ENCODE data around the gene SEC24B.

Gene SEC24B

GRCh38 chr4:109433205-109434006 is at the start of gene SEC24B:
Gene SEC24B (plus strand): TSS chr4:109433815. CDS start chr4:109433870, 55 bp downstream.
- no peak for DNase-seq (ENCODE audit: low read depth, low spot score)

DNA sequence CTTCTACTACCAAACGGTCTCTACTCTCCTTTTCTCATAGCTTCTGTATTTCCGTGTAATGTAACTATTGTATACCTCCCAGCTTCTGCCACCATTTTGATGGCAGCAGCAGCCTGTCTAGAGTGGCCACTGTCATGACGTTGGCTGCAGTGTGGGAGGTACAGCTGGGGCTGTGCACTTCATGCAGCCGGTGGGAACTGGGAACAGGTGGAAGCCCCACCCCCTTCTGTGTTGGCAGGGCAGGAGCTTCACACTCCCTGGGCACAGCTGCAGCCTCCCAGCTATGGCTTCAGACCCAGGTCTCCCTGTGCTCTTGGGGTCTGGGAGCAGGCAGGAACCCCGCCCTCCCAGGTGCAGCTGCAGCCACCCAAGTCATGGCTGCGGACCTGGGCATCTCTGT is 49.8 kb upstream of the SEC24B start:
- DNase-seq (ENCODE audit: low read depth, low spot score): no peak

- no peak for DNase-seq (ENCODE audit: low read depth, low spot score)
Measured at GRCh38 chr4:109385260-109385659, 48.4 kb upstream of the SEC24B start.

DNA sequence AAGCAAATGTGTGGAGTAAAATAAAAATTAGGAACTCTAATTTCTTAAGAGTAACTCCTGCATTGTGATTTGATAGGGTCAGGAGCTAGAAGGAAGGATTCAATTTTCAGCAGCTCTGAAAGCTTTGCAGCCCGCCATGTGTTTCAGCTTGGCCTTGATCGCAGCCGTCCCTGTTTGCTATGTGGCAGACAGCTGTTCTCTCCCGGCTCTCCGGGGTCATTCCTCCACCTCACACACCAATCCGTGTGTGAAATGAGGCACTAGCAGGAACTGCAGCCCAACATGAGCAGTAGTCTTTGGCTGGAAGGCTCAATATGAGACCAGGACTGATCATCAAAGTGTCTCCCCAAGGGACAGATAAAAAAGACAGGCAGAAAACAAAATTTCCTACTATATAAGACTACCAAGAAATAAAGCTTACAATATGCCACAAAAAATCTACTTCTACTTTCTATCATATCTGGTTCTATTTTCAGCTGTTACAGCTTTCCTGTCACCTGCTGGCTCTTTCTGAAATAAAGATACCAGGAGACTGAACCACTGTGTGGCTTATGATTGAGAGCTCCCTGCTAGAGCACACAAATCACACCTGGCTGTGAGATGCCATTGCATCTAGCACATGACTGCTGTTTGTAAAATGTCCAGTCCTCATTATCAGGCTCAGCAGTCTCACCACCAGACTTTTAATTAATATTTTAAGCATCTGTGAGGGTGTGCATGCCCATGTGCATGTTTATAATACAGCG is 44.1 kb upstream of the SEC24B start:
- DNase-seq (ENCODE audit: low read depth, low spot score): no peak

GRCh38 chr4:109390115-109390768 is 43.4 kb upstream of the SEC24B start:
- DNase-seq (ENCODE audit: low read depth, low spot score): no peak

- no peak for DNase-seq (ENCODE audit: low read depth, low spot score)
Measured at GRCh38 chr4:109395694-109396093, 37.9 kb upstream of the SEC24B start.

DNA sequence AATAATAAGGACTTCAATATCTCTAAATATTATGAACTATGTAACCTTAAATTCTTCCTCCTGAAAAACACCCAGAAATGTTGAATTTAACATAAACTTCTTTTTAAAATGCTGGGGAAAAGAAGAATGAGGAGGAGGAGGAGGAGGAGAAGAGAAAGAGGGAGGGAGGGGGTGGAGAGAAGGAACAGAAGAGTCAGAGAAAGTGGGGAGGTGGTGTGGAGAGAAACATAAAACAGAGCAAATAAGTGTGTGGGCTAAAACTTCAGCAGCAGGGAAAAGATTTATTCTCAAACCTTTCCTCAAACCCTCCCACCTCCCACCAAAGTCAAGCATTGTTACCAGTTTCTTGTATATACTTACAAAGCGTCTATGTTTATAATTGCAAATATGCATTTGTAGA is 34.7 kb upstream of the SEC24B start:
- no peak for DNase-seq (ENCODE audit: low read depth, low spot score)

DNA sequence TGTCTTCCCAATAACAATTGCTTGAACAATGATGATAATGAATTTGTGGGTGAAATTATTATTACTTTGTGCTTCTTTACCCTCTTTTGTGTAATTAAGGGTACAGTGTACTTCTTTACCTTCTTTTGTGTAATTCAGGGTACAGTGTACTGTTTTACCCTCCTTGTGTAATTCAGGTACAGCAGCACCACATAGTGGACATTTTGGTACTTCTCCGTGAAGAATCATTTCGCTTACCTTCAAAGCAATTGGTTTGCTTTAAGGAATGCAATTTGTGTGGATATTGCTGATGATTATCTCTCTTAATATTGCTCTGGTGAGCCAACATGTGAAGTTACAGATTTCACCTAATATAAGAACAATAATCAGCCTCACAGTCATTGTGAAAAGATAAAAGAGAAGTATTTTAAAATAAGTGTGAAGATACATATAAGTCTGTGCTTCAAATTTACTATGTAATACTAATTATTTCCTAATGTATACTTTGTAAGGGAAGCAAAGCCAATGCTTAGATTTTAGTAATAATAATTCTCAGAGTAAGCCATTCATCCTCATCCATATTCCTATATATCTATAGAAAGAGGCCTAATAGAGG is 27.2 kb upstream of the SEC24B start:
- DNase-seq (ENCODE audit: low read depth, low spot score): no peak

DNA sequence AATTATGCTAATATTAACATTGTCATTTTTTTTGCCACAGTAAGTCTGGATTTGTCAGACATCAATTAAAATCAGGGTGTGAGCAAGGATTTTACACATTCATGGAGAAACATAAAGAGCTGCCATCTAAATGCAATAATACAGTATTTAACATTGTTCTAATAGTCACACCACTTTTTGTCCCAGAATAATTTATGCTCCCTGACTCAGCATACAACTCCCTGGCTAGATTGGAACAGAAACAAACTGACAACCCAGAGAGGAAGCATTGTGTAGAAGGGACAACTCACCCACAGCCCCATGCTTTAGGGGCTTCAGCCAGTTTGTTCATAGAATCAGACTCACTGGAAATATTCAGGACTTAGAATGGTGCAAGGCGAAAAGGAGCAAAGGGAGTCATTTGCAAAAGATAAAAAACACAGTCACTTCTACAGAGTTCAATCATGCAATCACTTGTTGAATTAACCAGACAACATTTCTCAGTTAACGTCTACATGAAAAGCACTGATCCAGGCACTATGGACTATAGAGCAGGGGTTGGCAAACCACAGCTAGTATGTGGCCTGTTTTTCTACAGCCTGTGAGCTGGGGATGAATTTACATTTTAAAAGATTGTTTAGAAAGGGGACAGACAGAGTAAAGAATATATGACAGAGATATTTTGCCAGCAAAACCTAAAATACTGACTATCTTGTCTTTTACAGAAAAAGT is 26.4 kb upstream of the SEC24B start:
- no peak for DNase-seq (ENCODE audit: low read depth, low spot score)

DNA sequence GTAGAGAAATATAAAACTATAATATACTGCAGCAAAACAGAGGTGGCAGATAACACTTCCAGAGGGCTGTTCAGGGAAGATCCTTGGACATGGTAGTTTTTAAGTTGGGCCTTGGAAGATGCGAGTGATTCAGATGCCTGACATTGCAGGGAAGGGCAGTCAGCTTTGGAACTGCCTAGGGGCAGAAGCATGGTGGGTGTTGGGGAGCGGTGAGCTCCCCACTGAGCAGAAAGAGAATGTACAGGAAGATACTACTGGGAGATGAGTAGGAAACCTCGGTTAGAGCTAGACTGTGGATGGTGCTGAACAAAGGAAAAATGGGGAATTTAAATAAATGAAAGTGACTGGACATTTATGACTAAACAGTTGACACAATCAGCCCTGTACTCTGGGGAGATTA is 24.9 kb upstream of the SEC24B start:
- DNase-seq (ENCODE audit: low read depth, low spot score): no peak

DNA sequence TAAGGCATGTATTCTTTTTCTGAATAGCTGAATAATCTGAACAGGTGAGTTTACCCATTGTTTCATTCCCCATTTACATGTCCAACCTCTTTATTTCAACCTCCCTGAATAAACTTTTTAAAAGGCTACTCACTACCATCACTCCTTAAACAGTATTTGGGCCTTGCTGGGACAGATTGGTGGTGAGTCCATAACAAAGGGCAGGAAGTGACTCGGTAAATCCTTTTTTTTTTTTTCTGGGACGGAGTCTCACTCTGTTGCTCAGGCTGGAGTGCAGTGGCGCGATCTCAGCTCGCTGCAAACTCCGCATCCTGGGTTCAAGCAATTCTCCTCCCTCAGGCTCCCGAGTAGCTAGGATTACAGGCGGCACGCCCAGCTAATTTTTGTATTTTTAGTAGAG is 23.4 kb upstream of the SEC24B start:
- DNase-seq (ENCODE audit: low read depth, low spot score): no peak

GRCh38 chr4:109410776-109411175 is 22.8 kb upstream of the SEC24B start:
- no peak for DNase-seq (ENCODE audit: low read depth, low spot score)

- DNase-seq (ENCODE audit: low read depth, low spot score): no peak
Measured at GRCh38 chr4:109411964-109412363, 21.7 kb upstream of the SEC24B start.

GRCh38 chr4:109412776-109413175 is 20.8 kb upstream of the SEC24B start:
- DNase-seq (ENCODE audit: low read depth, low spot score): no peak

DNA sequence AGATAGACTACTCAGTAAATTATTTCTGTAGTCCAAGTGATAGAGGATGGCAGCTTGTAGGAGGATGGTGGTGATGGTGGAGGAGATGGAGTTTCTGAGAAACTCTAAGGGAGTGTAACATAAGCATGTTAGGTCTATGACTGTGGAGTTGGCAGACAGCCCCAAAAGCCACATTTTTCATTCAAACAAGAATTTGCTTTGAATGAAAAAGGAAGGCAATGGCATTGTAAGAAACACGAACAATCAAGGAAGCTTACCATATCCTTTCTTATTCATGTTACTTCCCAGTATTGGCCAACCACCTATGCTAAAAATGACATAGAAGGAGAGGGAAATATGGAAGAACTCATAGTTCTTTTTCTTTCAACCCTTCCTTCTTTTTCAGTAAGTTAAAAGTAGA is 18.7 kb upstream of the SEC24B start:
- no peak for DNase-seq (ENCODE audit: low read depth, low spot score)

GRCh38 chr4:109418588-109418987 is 15.0 kb upstream of the SEC24B start:
- no peak for DNase-seq (ENCODE audit: low read depth, low spot score)

GRCh38 chr4:109419679-109420078 is 13.9 kb upstream of the SEC24B start:
- no peak for DNase-seq (ENCODE audit: low read depth, low spot score)

DNA sequence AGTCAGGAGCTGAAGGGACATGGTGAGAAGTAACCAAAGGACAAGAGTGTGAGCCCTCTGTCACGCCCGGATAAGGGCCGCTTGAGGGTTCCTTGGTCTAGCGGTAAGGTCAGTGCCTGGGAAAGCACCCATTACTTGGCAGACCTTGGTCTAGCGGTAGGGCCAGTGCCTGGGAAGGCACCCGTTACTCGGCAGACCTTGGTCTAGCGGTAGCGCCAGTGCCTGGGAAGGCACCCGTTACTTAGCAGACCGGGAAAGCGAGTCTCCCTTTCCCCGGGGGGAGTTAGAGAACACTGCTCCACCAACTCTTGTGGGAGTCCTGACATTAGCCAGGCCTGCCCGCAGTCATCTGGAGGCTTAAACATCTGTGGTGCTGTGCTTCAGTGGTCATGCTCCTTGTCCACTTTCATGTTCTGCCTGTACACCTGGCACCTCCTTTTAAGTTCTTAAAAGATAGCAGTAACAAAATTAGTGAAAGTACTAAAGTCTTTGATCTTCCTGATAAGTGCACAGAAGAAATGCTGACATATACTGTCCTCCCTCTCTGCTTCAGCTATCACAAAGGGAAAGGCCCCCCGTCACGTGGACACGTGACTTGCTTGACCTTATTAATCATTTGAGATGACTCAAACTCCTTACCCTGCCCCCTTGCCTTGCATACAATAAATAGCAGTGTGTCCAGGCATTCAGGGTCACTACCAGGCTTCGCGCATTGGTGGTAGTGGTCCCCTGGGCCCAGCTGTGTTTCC is 9.3 kb upstream of the SEC24B start:
- DNase-seq (ENCODE audit: low read depth, low spot score): no peak

GRCh38 chr4:109425405-109425804 is 8.2 kb upstream of the SEC24B start:
- no peak for DNase-seq (ENCODE audit: low read depth, low spot score)

- no peak for DNase-seq (ENCODE audit: low read depth, low spot score)
Measured at GRCh38 chr4:109429545-109429944, 4.1 kb upstream of the SEC24B start.

- no peak for DNase-seq (ENCODE audit: low read depth, low spot score)
Measured at GRCh38 chr4:109432203-109432602, 1.4 kb upstream of the SEC24B start.
